ENCODE data around the gene OASL. TPM values are rescaled to one million over a fixed set of nuclear protein-coding genes. Genes with fewer than 3 reads are reported as not detected.

The OASL gene
- total and polyA plus RNA-seq, 10 of the 15 experiments (the other 5 are each of a cell fraction or from before 2014, with no cell fraction given) = 2.3 to 9.1 (median 2.7) TPM

- Histone ChIP-seq H2AFZ (ENCODE audit: control insufficient read depth, low read depth, low read length) (no peak overlapping the region), H3K27me3 (replicated peaks in 1 of 2; ENCODE audit: control insufficient read depth in 2 of 2, insufficient read depth in 2 of 2, low read length in 1 of 2) (no peaks in the 10 kb centered on the region; a peak in 1 of 4 replicates), H3K9me3 (replicated peaks; ENCODE audit: control insufficient read depth, insufficient read depth, low read length) (no peaks in the 10 kb centered on the region; the same call in 2 of the 3 replicates), H3K79me2 (ENCODE audit: control insufficient read depth, insufficient read depth, low read length) (no peaks in the 10 kb centered on the region), H3K4me2 (ENCODE audit: control insufficient read depth, insufficient read depth) (no peak overlapping the region), H3K4me1 (ENCODE audit: control insufficient read depth, insufficient read depth, low read length) (no peaks in the 10 kb centered on the region), H3K9ac (ENCODE audit: control insufficient read depth, insufficient read depth, low read length) (no peak overlapping the region), H4K20me1 (ENCODE audit: control insufficient read depth, insufficient read depth) (no peaks in the 10 kb centered on the region), H3K4me3 (no peak overlapping the region), H3K36me3 (ENCODE audit: control insufficient read depth in 2 of 2, insufficient read depth in 2 of 2, low read length in 1 of 2) (no peaks in the 10 kb centered on the region), H3K27ac (ENCODE audit: control insufficient read depth, insufficient read depth) (no peak overlapping the region)
- intact Hi-C loops (cut with micrococcal nuclease; ENCODE audit: unreplicated experiment) = no loop called here
- SMC1A ChIA-PET (ENCODE audit: uncharacterized antibody, unreplicated experiment) = no interaction called here
- in situ Hi-C loops (cut with MboI) = no loop called here
- ATAC-seq (no peak), FAIRE-seq (no peak), DNase-seq (ENCODE audit: low read depth, low spot score) (no peak)
- CTCF ChIA-PET = no interaction called here
- BruUV-seq (replicated peaks) = no TSS peak
- POLR2A ChIA-PET = no interaction called here
- 56% methylated on average over 6 of the region's 6 CpGs for WGBS (ENCODE audit: insufficient coverage, insufficient replicate concordance, low lambda C conversion rate, missing lambda C conversion rate)
- RAD21 ChIA-PET (ENCODE audit: unreplicated experiment) = no interaction called here
- TF ChIP-seq MEF2B (IDR thresholded peaks at IDR 0.05; ENCODE audit: partially characterized antibody, poor library complexity, severe bottlenecking) (no peak), ZNF207 (IDR thresholded peaks at IDR 0.05; ENCODE audit: borderline replicate concordance) (no peak), USF2 (IDR thresholded peaks at IDR 0.05; ENCODE audit: borderline replicate concordance, low read depth, low read length) (no peak), RBBP5 (conservative IDR thresholded peaks at IDR 0.05) (no peak), RUNX3 (IDR thresholded peaks at IDR 0.05; ENCODE audit: low read length) (no peak), MTA3 (IDR thresholded peaks at IDR 0.05; ENCODE audit: borderline replicate concordance, low read length) (no peak), PML (IDR thresholded peaks at IDR 0.05; ENCODE audit: low read length) (no peak), BHLHE40 (IDR thresholded peaks at IDR 0.05; ENCODE audit: borderline replicate concordance in 1 of 2, low read depth in 2 of 2, low read length in 1 of 2) (no peak), MXI1 (IDR thresholded peaks at IDR 0.05; ENCODE audit: low read depth, low read length) (no peak), SMARCA5 (IDR thresholded peaks at IDR 0.05) (no peak), ATF2 (IDR thresholded peaks at IDR 0.05; ENCODE audit: low read length) (no peak), STAT1 (conservative IDR thresholded peaks at IDR 0.05) (no peak), PBX3 (IDR thresholded peaks at IDR 0.05; ENCODE audit: insufficient replicate concordance, low read depth, low read length) (no peak), SPI1 (IDR thresholded peaks at IDR 0.05; ENCODE audit: borderline replicate concordance, insufficient read depth, low read depth, low read length) (no peak), ATF7 (IDR thresholded peaks at IDR 0.05; ENCODE audit: low read depth) (no peak)
- TF ChIP-seq, protein P1, sequence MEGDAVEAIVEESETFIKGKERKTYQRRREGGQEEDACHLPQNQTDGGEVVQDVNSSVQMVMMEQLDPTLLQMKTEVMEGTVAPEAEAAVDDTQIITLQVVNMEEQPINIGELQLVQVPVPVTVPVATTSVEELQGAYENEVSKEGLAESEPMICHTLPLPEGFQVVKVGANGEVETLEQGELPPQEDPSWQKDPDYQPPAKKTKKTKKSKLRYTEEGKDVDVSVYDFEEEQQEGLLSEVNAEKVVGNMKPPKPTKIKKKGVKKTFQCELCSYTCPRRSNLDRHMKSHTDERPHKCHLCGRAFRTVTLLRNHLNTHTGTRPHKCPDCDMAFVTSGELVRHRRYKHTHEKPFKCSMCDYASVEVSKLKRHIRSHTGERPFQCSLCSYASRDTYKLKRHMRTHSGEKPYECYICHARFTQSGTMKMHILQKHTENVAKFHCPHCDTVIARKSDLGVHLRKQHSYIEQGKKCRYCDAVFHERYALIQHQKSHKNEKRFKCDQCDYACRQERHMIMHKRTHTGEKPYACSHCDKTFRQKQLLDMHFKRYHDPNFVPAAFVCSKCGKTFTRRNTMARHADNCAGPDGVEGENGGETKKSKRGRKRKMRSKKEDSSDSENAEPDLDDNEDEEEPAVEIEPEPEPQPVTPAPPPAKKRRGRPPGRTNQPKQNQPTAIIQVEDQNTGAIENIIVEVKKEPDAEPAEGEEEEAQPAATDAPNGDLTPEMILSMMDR (IDR thresholded peaks at IDR 0.05 in 2 of 3, conservative IDR thresholded peaks at IDR 0.05 in 1 of 3; ENCODE audit: control insufficient read depth in 2 of 3, extremely low read depth in 1 of 3, insufficient read depth in 1 of 3, low read depth in 3 of 3, low read length in 3 of 3) = no peak
- TF ChIP-seq, protein P2, sequence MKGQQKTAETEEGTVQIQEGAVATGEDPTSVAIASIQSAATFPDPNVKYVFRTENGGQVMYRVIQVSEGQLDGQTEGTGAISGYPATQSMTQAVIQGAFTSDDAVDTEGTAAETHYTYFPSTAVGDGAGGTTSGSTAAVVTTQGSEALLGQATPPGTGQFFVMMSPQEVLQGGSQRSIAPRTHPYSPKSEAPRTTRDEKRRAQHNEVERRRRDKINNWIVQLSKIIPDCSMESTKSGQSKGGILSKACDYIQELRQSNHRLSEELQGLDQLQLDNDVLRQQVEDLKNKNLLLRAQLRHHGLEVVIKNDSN (IDR thresholded peaks at IDR 0.05; ENCODE audit: borderline replicate concordance, extremely low read length, insufficient read depth, low read depth, low read length) = no peak
Measured at GRCh38 chr12:121069206-121069605, 30.2 kb upstream of the OASL start.

All from GM12878 (cell line).